Aorta (tissue), 5 donors: ENCODE data around the gene POLD3. TPM values are rescaled to one million over a fixed set of nuclear protein-coding genes. Genes with fewer than 3 reads are reported as not detected.

Experiments used
- ATAC-seq: fragments of 200-7000 bp; cut with Tn5 transposase; one replicate; pipeline ENCODE4 v1.9.1; 2022; ENCODE audit warnings: moderate library complexity; ENCODE audit not compliant: low FRiP score
- DNase-seq, 2 donors: peaks; one replicate each; pipeline ENCODE4 v3.0.0-alpha.2; 2020
- H3K27ac ChIP-seq, 2 donors: one replicate each; pipeline ENCODE4 v1.5.1; 2013; ENCODE audit warnings: low read length in 2 of 2, mild to moderate bottlenecking in 2 of 2, moderate library complexity in 2 of 2, control low read depth in 1 of 2, inconsistent platforms in 1 of 2, low read depth in 1 of 2
- H3K27me3 ChIP-seq, 2 donors: one replicate each; pipeline ENCODE4 v1.6.1; 2013; ENCODE audit warnings: control low read depth in 1 of 2, low read length in 1 of 2, mild to moderate bottlenecking in 1 of 2, moderate library complexity in 1 of 2; ENCODE audit not compliant: insufficient read depth in 2 of 2, control insufficient read depth in 1 of 2
- H3K36me3 ChIP-seq, 2 donors: one replicate each; pipeline ENCODE4 v1.6.1; 2013; ENCODE audit warnings: control low read depth in 1 of 2, low read length in 1 of 2, mild to moderate bottlenecking in 1 of 2; ENCODE audit not compliant: insufficient read depth in 2 of 2, control insufficient read depth in 1 of 2
- H3K4me1 ChIP-seq, 2 donors: one replicate each; pipeline ENCODE4 v1.6.1; 2013; ENCODE audit warnings: low read length in 2 of 2, control low read depth in 1 of 2, mild to moderate bottlenecking in 1 of 2, moderate library complexity in 1 of 2; ENCODE audit not compliant: insufficient read depth in 2 of 2, control insufficient read depth in 1 of 2
- H3K4me3 ChIP-seq, 2 donors: one replicate each; pipeline ENCODE4 v1.5.1; 2013; ENCODE audit warnings: low read length in 2 of 2, control low read depth in 1 of 2, mild to moderate bottlenecking in 1 of 2
- H3K9me3 ChIP-seq: one replicate; pipeline ENCODE4 v1.6.1; 2013; ENCODE audit warnings: mild to moderate bottlenecking, low read length; ENCODE audit not compliant: control insufficient read depth
- whole genome bisulfite sequencing, 2 donors: extraction: QIAGEN DNeasy Blood & Tissue Kit; methylation state at CpG; one replicate each; pipeline ENCODE4 v1.1.7; 2013; 5-methylcytosine and 5-hydroxymethylcytosine counted together
- intact Hi-C, 2 donors: fragments of 100-400 bp; cut with DNase I; formaldehyde crosslinking; loops; one replicate each; pipeline versions ENCODE4 v1.14.2 to v1.15.0; 2022
- polyA plus RNA-seq, 2 donors: library from polyadenylated mRNA; stranded (reverse); fragments of 200-250 nt; gene quantifications; one replicate each; pipeline ENCODE4 v1.2.3, GENCODE V29; 2013
- total RNA-seq, 2 donors: library from RNA; stranded (reverse); fragmentation: NEBNext Ultra II Directional; extraction: Animal tissue kit (Norgen Biotek cat#: 25700); gene quantifications; one replicate each; pipeline ENCODE4 v1.2.1, GENCODE V29; 2021
- donor health status: healthy with polysubstance abuse.
- donor health status: Bipolar disorder and iron deficiency.
- donor health status: DM: no; HTN: no; CAD: no.
- donor health status: DM: no; HTN: no; CAD: no.
- donor health status: DM: yes; HTN: yes; CAD: no.

POLD3 gene
- total and polyA plus RNA-seq, 4 donors, result 3.9 to 19.0 (median 11.4) TPM

DNA sequence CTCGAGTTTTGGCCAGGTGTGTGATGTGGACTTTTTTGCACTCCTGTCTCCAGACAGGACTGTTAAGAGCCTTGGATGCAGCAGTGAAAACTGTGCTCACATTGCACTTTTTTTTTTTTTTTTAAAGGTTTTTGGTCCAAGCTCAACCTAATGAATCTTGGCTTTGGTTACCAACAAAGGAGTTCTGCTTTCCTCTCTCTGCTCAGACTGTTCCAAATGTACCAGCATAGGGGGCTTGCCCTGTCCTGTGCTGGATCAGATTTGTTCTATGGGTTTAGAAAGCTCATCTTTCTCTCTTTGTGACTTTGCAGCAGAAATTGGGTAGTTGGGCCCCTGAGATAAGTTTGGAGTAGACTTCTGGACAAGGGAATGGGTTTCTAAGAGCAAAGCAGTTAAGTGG, 45.3 kb downstream of the POLD3 start:
- WGBS, 2 donors, result 39 to 55% methylated on average over 1 of the region's 1 CpG
- intact Hi-C loops, result loop anchor here in 1 of 2 donors (10.0 kb wide), 1 partner anchor 87 kb away; no protein-coding TSS in a partner anchor
- Histone ChIP-seq H3K27ac (no peak overlapping the region), H3K4me3 (no peak overlapping the region), H3K27me3 (no peaks in the 10 kb centered on the region), H3K36me3 (peaks cover 0 to 4% of the 10 kb centered on the region in 2 donors), H3K4me1 (peaks cover 0 to 2% of the 10 kb centered on the region in 2 donors), H3K9me3 (no peaks in the 10 kb centered on the region)
- ATAC-seq (no peak), DNase-seq (no peak)

DNA sequence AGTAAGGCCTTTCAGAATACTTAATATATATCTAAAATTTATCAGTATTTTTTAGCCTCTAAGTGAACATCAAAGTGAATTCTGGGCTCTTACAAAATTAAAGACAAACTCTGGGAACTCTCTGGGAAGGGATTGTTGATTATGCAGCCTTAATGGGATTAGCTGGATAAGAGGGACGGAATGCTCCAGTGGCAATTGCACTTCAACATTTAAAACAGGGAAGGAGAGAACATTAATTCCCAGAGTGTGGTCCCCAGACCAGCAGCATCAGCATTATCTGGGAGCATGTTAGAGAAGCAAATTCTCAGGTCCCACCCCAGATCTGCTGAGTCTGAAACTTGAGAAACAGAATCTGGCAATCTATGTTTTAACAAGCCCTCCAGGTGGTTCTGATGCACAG, 46.5 kb downstream of the POLD3 start:
- ATAC-seq (no peak), DNase-seq (no peak)
- intact Hi-C loops, result loop anchor here in 1 of 2 donors (10.0 kb wide), 1 partner anchor 86 kb away; no protein-coding TSS in a partner anchor
- H3K27me3 ChIP-seq, result no peaks in the 10 kb centered on the region
- no peak overlapping the region for H3K4me3 ChIP-seq
- WGBS, 2 donors, result 68 to 71% methylated on average over 1 of the region's 1 CpG
- peaks cover 0 to 2% of the 10 kb centered on the region in 2 donors for H3K4me1 ChIP-seq
- no peaks in the 10 kb centered on the region for H3K9me3 ChIP-seq
- peaks cover 0 to 4% of the 10 kb centered on the region in 2 donors for H3K36me3 ChIP-seq
- H3K27ac ChIP-seq, result no peak overlapping the region

GRCh38 chr11:74639533-74639932, 47.2 kb downstream of the POLD3 start:
- Histone ChIP-seq H3K27ac (no peak overlapping the region), H3K27me3 (no peaks in the 10 kb centered on the region), H3K4me1 (peaks cover 0 to 2% of the 10 kb centered on the region in 2 donors), H3K4me3 (no peak overlapping the region), H3K9me3 (no peaks in the 10 kb centered on the region), H3K36me3 (peaks cover 0 to 6% of the 10 kb centered on the region in 2 donors)
- WGBS, 2 donors, result 33 to 50% methylated on average over 5 of the region's 5 CpGs
- DNase-seq (no peak), ATAC-seq (no peak)
- intact Hi-C loops, result loop anchor here in 1 of 2 donors (10.0 kb wide), 1 partner anchor 85 kb away; no protein-coding TSS in a partner anchor

- Histone ChIP-seq H3K4me1 (no peaks in the 10 kb centered on the region), H3K27me3 (no peaks in the 10 kb centered on the region), H3K4me3 (no peak overlapping the region), H3K36me3 (peaks cover 0 to 11% of the 10 kb centered on the region in 2 donors), H3K9me3 (no peaks in the 10 kb centered on the region), H3K27ac (no peak overlapping the region)
- intact Hi-C loops, result loop anchor here in 1 of 2 donors (5.0 kb wide), 1 partner anchor 41 kb away; no protein-coding TSS in a partner anchor
- ATAC-seq (no peak), DNase-seq (no peak)
- 54 to 56% methylated on average over 8 of the region's 8 CpGs for WGBS, 2 donors
Measured at GRCh38 chr11:74641289-74641688, 48.9 kb downstream of the POLD3 start.

GRCh38 chr11:74641905-74642304, 49.5 kb downstream of the POLD3 start:
- no peaks in the 10 kb centered on the region for H3K9me3 ChIP-seq
- H3K4me1 ChIP-seq, result no peaks in the 10 kb centered on the region
- H3K27me3 ChIP-seq, result no peaks in the 10 kb centered on the region
- ATAC-seq (no peak), DNase-seq (no peak)
- WGBS, 2 donors, result 97 to 99% methylated on average over 4 of the region's 4 CpGs
- H3K27ac ChIP-seq, result no peak overlapping the region
- intact Hi-C loops, result loop anchor here in 1 of 2 donors (5.0 kb wide), 1 partner anchor 40 kb away; no protein-coding TSS in a partner anchor
- no peak overlapping the region for H3K4me3 ChIP-seq
- peaks cover 0 to 11% of the 10 kb centered on the region in 2 donors for H3K36me3 ChIP-seq

DNA sequence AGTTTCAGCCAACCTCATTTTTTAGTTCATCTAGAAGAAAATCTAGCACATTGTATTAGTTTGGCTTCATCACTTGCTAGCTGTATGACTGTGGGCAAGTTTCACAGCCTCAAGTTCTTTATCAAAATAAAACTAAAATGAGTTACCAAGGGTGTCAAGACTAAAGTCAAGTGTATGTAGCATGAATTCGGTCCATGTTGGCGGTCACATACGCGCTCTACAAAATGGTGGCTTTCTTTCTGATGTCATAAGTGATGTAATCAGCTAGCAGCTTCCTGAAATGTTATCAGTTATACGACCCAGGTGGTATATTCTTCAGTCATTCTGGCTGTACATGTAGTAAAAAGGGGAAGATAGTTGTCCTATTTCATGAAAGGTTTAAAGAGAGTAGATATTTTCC, 50.5 kb downstream of the POLD3 start:
- ATAC-seq, result no peak
- Histone ChIP-seq H3K27ac (no peak overlapping the region), H3K4me3 (no peak overlapping the region), H3K9me3 (no peaks in the 10 kb centered on the region), H3K27me3 (no peaks in the 10 kb centered on the region), H3K36me3 (peaks cover 0 to 11% of the 10 kb centered on the region in 2 donors), H3K4me1 (no peaks in the 10 kb centered on the region)
- no peak for DNase-seq
- WGBS, 2 donors, result 95 to 98% methylated on average over 5 of the region's 5 CpGs
- intact Hi-C loops, result loop anchor here in 1 of 2 donors (5.0 kb wide), 1 partner anchor 39 kb away; no protein-coding TSS in a partner anchor

DNA sequence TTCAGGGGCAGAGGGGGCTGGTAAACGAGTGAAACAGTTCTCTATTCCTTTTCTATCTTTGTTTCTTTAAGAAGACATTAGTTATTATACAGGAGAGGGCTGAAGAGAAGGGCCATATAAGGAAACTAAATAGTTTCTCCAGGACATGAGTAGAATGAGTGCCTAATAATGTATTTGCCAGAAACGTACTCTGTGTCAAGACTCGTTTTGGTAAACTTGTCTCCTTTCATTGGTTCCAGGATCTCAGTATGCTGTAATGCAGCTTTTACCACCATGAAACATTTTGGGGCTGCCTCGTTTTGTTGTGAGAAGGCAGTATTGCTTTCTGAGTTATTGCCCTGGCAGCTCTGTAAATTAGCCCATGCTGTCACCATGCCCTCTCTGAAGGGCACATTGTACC, 51.7 kb downstream of the POLD3 start:
- DNase-seq (no peak), ATAC-seq (no peak)
- Histone ChIP-seq H3K36me3 (peaks cover 0 to 11% of the 10 kb centered on the region in 2 donors), H3K4me3 (no peak overlapping the region), H3K9me3 (no peaks in the 10 kb centered on the region), H3K4me1 (no peaks in the 10 kb centered on the region), H3K27ac (no peak overlapping the region), H3K27me3 (no peaks in the 10 kb centered on the region)
- whole genome bisulfite sequencing, 2 donors, result 8 to 14% methylated on average over 4 of the region's 4 CpGs
- intact Hi-C loops, result loop anchor here in 1 of 2 donors (5.0 kb wide), 1 partner anchor 38 kb away; no protein-coding TSS in a partner anchor

DNA sequence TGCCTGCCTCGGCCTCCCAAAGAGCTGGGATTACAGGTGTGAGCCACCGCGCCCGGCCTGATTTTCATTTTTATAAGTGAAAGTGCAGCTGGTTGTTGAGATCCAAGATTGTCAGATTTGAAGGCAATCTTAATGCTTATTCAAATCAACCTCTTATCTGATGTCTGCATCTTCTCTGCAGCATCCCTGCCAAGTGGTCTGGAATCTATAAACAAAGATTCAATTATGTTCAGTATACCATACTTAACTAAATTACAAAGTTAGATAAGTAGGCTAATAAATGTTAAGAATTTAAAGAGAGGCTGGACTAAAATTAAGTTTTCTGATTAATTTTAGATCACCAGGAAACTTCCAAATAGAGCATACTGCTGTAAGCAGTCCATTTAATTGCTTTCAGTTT, 53.8 kb downstream of the POLD3 start:
- Histone ChIP-seq H3K4me1 (no peaks in the 10 kb centered on the region), H3K27ac (no peak overlapping the region), H3K36me3 (peaks cover 0 to 9% of the 10 kb centered on the region in 2 donors), H3K4me3 (no peak overlapping the region), H3K9me3 (no peaks in the 10 kb centered on the region), H3K27me3 (no peaks in the 10 kb centered on the region)
- no peak for ATAC-seq
- intact Hi-C loops, result no loop called here
- no peak for DNase-seq
- 97 to 98% methylated on average over 4 of the region's 4 CpGs for WGBS, 2 donors

DNA sequence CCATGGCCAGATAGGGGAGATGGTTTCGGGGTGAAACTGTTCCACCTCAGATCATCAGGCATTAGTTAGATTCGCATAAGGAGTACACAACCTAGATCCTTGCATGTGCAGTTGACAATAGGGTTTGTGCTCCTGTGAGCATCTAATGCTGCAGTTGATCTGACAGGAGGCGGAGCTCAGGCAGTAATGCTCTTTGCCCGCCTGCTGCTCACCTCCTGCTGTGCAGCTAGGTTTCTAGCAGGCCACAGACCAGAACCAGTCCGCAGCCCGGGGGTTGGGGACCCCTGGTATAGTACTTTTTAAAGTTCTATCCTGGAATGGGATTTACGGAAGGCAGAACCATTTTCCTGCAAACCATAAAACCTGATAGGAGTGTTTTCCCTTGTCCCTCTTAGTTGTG, 54.6 kb downstream of the POLD3 start:
- no peak overlapping the region for H3K27ac ChIP-seq

More for the DNA sequence above, 54.6 kb downstream of the POLD3 start:
- WGBS, 2 donors, result 94% methylated on average over 7 of the region's 7 CpGs
- Histone ChIP-seq H3K27me3 (no peaks in the 10 kb centered on the region), H3K36me3 (peaks cover 0 to 7% of the 10 kb centered on the region in 2 donors), H3K4me3 (no peak overlapping the region), H3K4me1 (no peaks in the 10 kb centered on the region), H3K9me3 (no peaks in the 10 kb centered on the region)
- ATAC-seq, result no peak
- no peak for DNase-seq
- intact Hi-C loops, result no loop called here
